ENCODE data around the gene TMEM255B. TPM values are rescaled to one million over a fixed set of nuclear protein-coding genes. Genes with fewer than 3 reads are reported as not detected.
A peak's percentile ranks its signal among the peaks of the same experiment; 100 is the strongest.
"Not testable (repeated sequence)": the region's sequence is repeated elsewhere in the genome, so short reads cannot be mapped to it uniquely, and the experiment has no call there.

TMEM255B gene
- polyA plus RNA-seq, 6 donors from 2014 or later: 0.05 to 1.5 (median 0.65) TPM

GRCh38 chr13:113739527-113740285, 19.3 kb upstream of the TMEM255B start:
- peaks cover 19 to 58% (median 47%) of the 10 kb centered on the region in 3 donors for H3K27me3 Mint-ChIP-seq
- no peak overlapping the region for H3K27ac Mint-ChIP-seq
- no peaks in the 10 kb centered on the region for H3K36me3 Mint-ChIP-seq
- peaks cover 0 to 2% (median 0%) of the 10 kb centered on the region in 7 donors for H3K9me3 Mint-ChIP-seq
- H3K4me1 Mint-ChIP-seq: peaks cover 5 to 12% (median 8%) of the 10 kb centered on the region in 3 donors
- DNase-seq (no peak), ATAC-seq (ENCODE audit: low read depth in 2 of 2) (no peak)
- no peak overlapping the region for H3K4me3 Mint-ChIP-seq

GRCh38 chr13:113740286-113740556, 18.8 kb upstream of the TMEM255B start:
- Mint-ChIP-seq H3K27me3 (peaks cover 19 to 62% (median 52%) of the 10 kb centered on the region in 3 donors), H3K9me3 (peaks cover 0 to 2% (median 0%) of the 10 kb centered on the region in 7 donors), H3K36me3 (no peaks in the 10 kb centered on the region), H3K27ac (no peak overlapping the region), H3K4me3 (no peak overlapping the region), H3K4me1 (peaks cover 5 to 12% (median 12%) of the 10 kb centered on the region in 3 donors)
- DNase-seq (no peak), ATAC-seq (ENCODE audit: low read depth in 2 of 2) (no peak)

- ATAC-seq (ENCODE audit: low read depth in 2 of 2) (no peak), DNase-seq (no peak)
- no peak overlapping the region for H3K27ac Mint-ChIP-seq
- H3K9me3 Mint-ChIP-seq: peaks cover 0 to 2% (median 0%) of the 10 kb centered on the region in 7 donors
- peaks cover 21 to 62% (median 52%) of the 10 kb centered on the region in 3 donors for H3K27me3 Mint-ChIP-seq
- H3K4me3 Mint-ChIP-seq: peak overlapping the region in 1 of 8 donors; percentile 30
- H3K36me3 Mint-ChIP-seq: no peaks in the 10 kb centered on the region
- peaks cover 5 to 12% (median 12%) of the 10 kb centered on the region in 3 donors for H3K4me1 Mint-ChIP-seq
Observed at GRCh38 chr13:113740661-113741060, 18.4 kb upstream of the TMEM255B start.

- Mint-ChIP-seq H3K4me1 (peaks cover 5 to 12% (median 12%) of the 10 kb centered on the region in 3 donors), H3K4me3 (peak overlapping the region in 2 of 8 donors; percentile 44 to 51), H3K27ac (no peak overlapping the region), H3K27me3 (peaks cover 23 to 62% (median 52%) of the 10 kb centered on the region in 3 donors), H3K9me3 (peaks cover 0 to 2% (median 0%) of the 10 kb centered on the region in 7 donors), H3K36me3 (no peaks in the 10 kb centered on the region)
- ATAC-seq (ENCODE audit: low read depth in 2 of 2): no peak
- DNase-seq: no peak
Observed at GRCh38 chr13:113741191-113741668, 17.8 kb upstream of the TMEM255B start.

GRCh38 chr13:113742000-113742441, 17.0 kb upstream of the TMEM255B start:
- Mint-ChIP-seq H3K9me3 (peaks cover 0 to 2% (median 0%) of the 10 kb centered on the region in 7 donors), H3K4me3 (peak overlapping the region in 3 of 8 donors; percentile 22 to 44 (median 42)), H3K36me3 (no peaks in the 10 kb centered on the region), H3K27ac (no peak overlapping the region), H3K27me3 (peaks cover 23 to 57% (median 52%) of the 10 kb centered on the region in 3 donors), H3K4me1 (peaks cover 5 to 12% (median 12%) of the 10 kb centered on the region in 3 donors)
- DNase-seq (no peak), ATAC-seq (ENCODE audit: low read depth in 2 of 2) (peak; percentile 60 to 72)

GRCh38 chr13:113742445-113743120, 16.4 kb upstream of the TMEM255B start:
- peak overlapping the region in 2 of 6 donors; percentile 6 to 65 for H3K27ac Mint-ChIP-seq
- H3K4me1 Mint-ChIP-seq: peaks cover 5 to 12% (median 12%) of the 10 kb centered on the region in 3 donors
- H3K36me3 Mint-ChIP-seq: no peaks in the 10 kb centered on the region
- H3K27me3 Mint-ChIP-seq: peaks cover 23 to 54% (median 49%) of the 10 kb centered on the region in 3 donors
- ATAC-seq (ENCODE audit: low read depth in 2 of 2) (peak in 1 of 2 donors; percentile 70), DNase-seq (no peak)
- peak overlapping the region in 2 of 8 donors; percentile 44 to 74 for H3K4me3 Mint-ChIP-seq
- peaks cover 0 to 2% (median 0%) of the 10 kb centered on the region in 7 donors for H3K9me3 Mint-ChIP-seq

- H3K27ac Mint-ChIP-seq: no peak overlapping the region
- peak overlapping the region in 2 of 8 donors; percentile 15 to 77 for H3K4me3 Mint-ChIP-seq
- H3K36me3 Mint-ChIP-seq: no peaks in the 10 kb centered on the region
- ATAC-seq (ENCODE audit: low read depth in 2 of 2) (no peak), DNase-seq (no peak)
- H3K4me1 Mint-ChIP-seq: peaks cover 5 to 12% (median 12%) of the 10 kb centered on the region in 3 donors
- H3K27me3 Mint-ChIP-seq: peaks cover 20 to 47% (median 43%) of the 10 kb centered on the region in 3 donors
- peaks cover 0 to 2% (median 0%) of the 10 kb centered on the region in 7 donors for H3K9me3 Mint-ChIP-seq
Observed at GRCh38 chr13:113743366-113744195, 15.4 kb upstream of the TMEM255B start.

GRCh38 chr13:113744197-113745000, 14.6 kb upstream of the TMEM255B start:
- peaks cover 0 to 2% (median 0%) of the 10 kb centered on the region in 7 donors for H3K9me3 Mint-ChIP-seq
- ATAC-seq (ENCODE audit: low read depth in 2 of 2) (no peak), DNase-seq (no peak)
- no peaks in the 10 kb centered on the region for H3K36me3 Mint-ChIP-seq
- H3K4me1 Mint-ChIP-seq: peaks cover 5 to 12% (median 12%) of the 10 kb centered on the region in 3 donors
- H3K4me3 Mint-ChIP-seq: peak overlapping the region in 1 of 8 donors; percentile 77
- peaks cover 20 to 44% (median 40%) of the 10 kb centered on the region in 3 donors for H3K27me3 Mint-ChIP-seq
- H3K27ac Mint-ChIP-seq: peak overlapping the region in 2 of 6 donors; percentile 4 to 66

GRCh38 chr13:113745059-113745458, 14.0 kb upstream of the TMEM255B start:
- Mint-ChIP-seq H3K4me1 (peaks cover 5 to 12% (median 12%) of the 10 kb centered on the region in 3 donors), H3K27ac (peak overlapping the region in 2 of 6 donors; percentile 4 to 66), H3K4me3 (no peak overlapping the region), H3K9me3 (peaks cover 0 to 2% (median 0%) of the 10 kb centered on the region in 7 donors), H3K36me3 (no peaks in the 10 kb centered on the region), H3K27me3 (peaks cover 20 to 37% (median 33%) of the 10 kb centered on the region in 3 donors)
- DNase-seq (no peak), ATAC-seq (ENCODE audit: low read depth in 2 of 2) (no peak)

- not testable (repeated sequence) for H3K4me3 Mint-ChIP-seq; ATAC-seq (ENCODE audit: low read depth in 2 of 2); H3K27ac Mint-ChIP-seq; H3K36me3 Mint-ChIP-seq; DNase-seq; H3K9me3 Mint-ChIP-seq
- H3K27me3 Mint-ChIP-seq: peaks cover 18 to 33% (median 27%) of the 10 kb centered on the region in 3 donors
- H3K4me1 Mint-ChIP-seq: peaks cover 4 to 12% (median 12%) of the 10 kb centered on the region in 3 donors
Observed at GRCh38 chr13:113745500-113746142, 13.4 kb upstream of the TMEM255B start.

- Mint-ChIP-seq H3K9me3 (peaks cover 0 to 9% (median 0%) of the 10 kb centered on the region in 7 donors), H3K4me3 (no peak overlapping the region), H3K27ac (no peak overlapping the region), H3K4me1 (peaks cover 0 to 11% (median 7%) of the 10 kb centered on the region in 3 donors), H3K27me3 (peaks cover 14 to 28% (median 22%) of the 10 kb centered on the region in 3 donors), H3K36me3 (no peaks in the 10 kb centered on the region)
- DNase-seq: no peak
- no peak for ATAC-seq (ENCODE audit: low read depth in 2 of 2)
Observed at GRCh38 chr13:113746143-113746525, 12.9 kb upstream of the TMEM255B start.

- H3K4me3 Mint-ChIP-seq: no peak overlapping the region
- H3K27ac Mint-ChIP-seq: no peak overlapping the region
- H3K27me3 Mint-ChIP-seq: peaks cover 9 to 23% (median 17%) of the 10 kb centered on the region in 3 donors
- DNase-seq: no peak
- no peak for ATAC-seq (ENCODE audit: low read depth in 2 of 2)
- no peaks in the 10 kb centered on the region for H3K36me3 Mint-ChIP-seq
- peaks cover 0 to 6% (median 4%) of the 10 kb centered on the region in 3 donors for H3K4me1 Mint-ChIP-seq
- peaks cover 0 to 9% (median 0%) of the 10 kb centered on the region in 7 donors for H3K9me3 Mint-ChIP-seq
Observed at GRCh38 chr13:113746671-113747070, 12.4 kb upstream of the TMEM255B start.
